Nephron progenitor cell (in vitro differentiated cells): ENCODE measurements around the gene TET3.

Experiments
- DNase-seq: peaks from one replicate; pipeline ENCODE4 v3.0.0; 2021
- H3K27ac Mint-ChIP-seq: 2 replicates; pipeline ENCODE4 v1.8.0; 2021; ENCODE audit warnings: mild to moderate bottlenecking, moderate library complexity, mixed read lengths
- H3K27me3 Mint-ChIP-seq: 2 replicates; pipeline ENCODE4 v1.8.0; 2021; ENCODE audit warnings: mild to moderate bottlenecking, low read depth, mixed read lengths; ENCODE audit not compliant: poor library complexity
- H3K36me3 Mint-ChIP-seq: 2 replicates; pipeline ENCODE4 v1.8.0; 2021; ENCODE audit warnings: low read depth, mixed read lengths
- H3K4me1 Mint-ChIP-seq: 2 replicates; pipeline ENCODE4 v1.8.0; 2021; ENCODE audit warnings: mixed read lengths
- H3K4me3 Mint-ChIP-seq: 2 replicates; pipeline ENCODE4 v1.8.0; 2021; ENCODE audit warnings: mild to moderate bottlenecking, moderate library complexity, mixed read lengths
- H3K9me3 Mint-ChIP-seq: 2 replicates; pipeline ENCODE4 v1.8.0; 2021; ENCODE audit warnings: mild to moderate bottlenecking, moderate library complexity, mixed read lengths
- TF ChIP-seq, protein P1 (sequence below): fragments of 200-600 bp; sonication (generic); IDR thresholded peaks from 2 replicates; pipeline ENCODE4 v1.5.0; 2021; ENCODE audit warnings: antibody characterized with exemption

TET3 gene

GRCh38 chr2:73990531-73990930 is 5.8 kb downstream of the TET3 start:
- Mint-ChIP-seq H3K27ac (peak overlapping the region; percentile 12), H3K9me3 (no peaks in the 10 kb centered on the region), H3K4me1 (peaks cover 72% of the 10 kb centered on the region)

GRCh38 chr2:73992036-73992435 is 7.3 kb downstream of the TET3 start:
- Mint-ChIP-seq H3K36me3 (peaks cover 35% of the 10 kb centered on the region), H3K9me3 (no peaks in the 10 kb centered on the region), H3K4me1 (peaks cover 61% of the 10 kb centered on the region), H3K27ac (peak overlapping the region; percentile 70), H3K4me3 (no peak overlapping the region), H3K27me3 (peaks cover 2% of the 10 kb centered on the region)
- no peak for DNase-seq
- TF ChIP-seq, protein P1, sequence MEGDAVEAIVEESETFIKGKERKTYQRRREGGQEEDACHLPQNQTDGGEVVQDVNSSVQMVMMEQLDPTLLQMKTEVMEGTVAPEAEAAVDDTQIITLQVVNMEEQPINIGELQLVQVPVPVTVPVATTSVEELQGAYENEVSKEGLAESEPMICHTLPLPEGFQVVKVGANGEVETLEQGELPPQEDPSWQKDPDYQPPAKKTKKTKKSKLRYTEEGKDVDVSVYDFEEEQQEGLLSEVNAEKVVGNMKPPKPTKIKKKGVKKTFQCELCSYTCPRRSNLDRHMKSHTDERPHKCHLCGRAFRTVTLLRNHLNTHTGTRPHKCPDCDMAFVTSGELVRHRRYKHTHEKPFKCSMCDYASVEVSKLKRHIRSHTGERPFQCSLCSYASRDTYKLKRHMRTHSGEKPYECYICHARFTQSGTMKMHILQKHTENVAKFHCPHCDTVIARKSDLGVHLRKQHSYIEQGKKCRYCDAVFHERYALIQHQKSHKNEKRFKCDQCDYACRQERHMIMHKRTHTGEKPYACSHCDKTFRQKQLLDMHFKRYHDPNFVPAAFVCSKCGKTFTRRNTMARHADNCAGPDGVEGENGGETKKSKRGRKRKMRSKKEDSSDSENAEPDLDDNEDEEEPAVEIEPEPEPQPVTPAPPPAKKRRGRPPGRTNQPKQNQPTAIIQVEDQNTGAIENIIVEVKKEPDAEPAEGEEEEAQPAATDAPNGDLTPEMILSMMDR: no peak

More at GRCh38 chr2:73990531-73990930, 5.8 kb downstream of the TET3 start:
- TF ChIP-seq, protein P1: no peak
- DNase-seq: no peak
- Mint-ChIP-seq H3K4me3 (no peak overlapping the region), H3K27me3 (no peaks in the 10 kb centered on the region), H3K36me3 (peaks cover 44% of the 10 kb centered on the region)

GRCh38 chr2:73993376-73993775 is 8.7 kb downstream of the TET3 start:
- DNase-seq: no peak
- no peaks in the 10 kb centered on the region for H3K9me3 Mint-ChIP-seq
- peaks cover 61% of the 10 kb centered on the region for H3K4me1 Mint-ChIP-seq
- no peak overlapping the region for H3K27ac Mint-ChIP-seq
- peaks cover 38% of the 10 kb centered on the region for H3K36me3 Mint-ChIP-seq
- H3K4me3 Mint-ChIP-seq: no peak overlapping the region
- TF ChIP-seq, protein P1: no peak
- H3K27me3 Mint-ChIP-seq: peaks cover 10% of the 10 kb centered on the region

GRCh38 chr2:73993778-73994177 is 9.1 kb downstream of the TET3 start:
- Mint-ChIP-seq H3K27me3 (peaks cover 10% of the 10 kb centered on the region), H3K9me3 (no peaks in the 10 kb centered on the region), H3K36me3 (peaks cover 35% of the 10 kb centered on the region), H3K4me1 (peaks cover 61% of the 10 kb centered on the region), H3K4me3 (no peak overlapping the region), H3K27ac (no peak overlapping the region)
- TF ChIP-seq, protein P1: no peak
- no peak for DNase-seq

DNA sequence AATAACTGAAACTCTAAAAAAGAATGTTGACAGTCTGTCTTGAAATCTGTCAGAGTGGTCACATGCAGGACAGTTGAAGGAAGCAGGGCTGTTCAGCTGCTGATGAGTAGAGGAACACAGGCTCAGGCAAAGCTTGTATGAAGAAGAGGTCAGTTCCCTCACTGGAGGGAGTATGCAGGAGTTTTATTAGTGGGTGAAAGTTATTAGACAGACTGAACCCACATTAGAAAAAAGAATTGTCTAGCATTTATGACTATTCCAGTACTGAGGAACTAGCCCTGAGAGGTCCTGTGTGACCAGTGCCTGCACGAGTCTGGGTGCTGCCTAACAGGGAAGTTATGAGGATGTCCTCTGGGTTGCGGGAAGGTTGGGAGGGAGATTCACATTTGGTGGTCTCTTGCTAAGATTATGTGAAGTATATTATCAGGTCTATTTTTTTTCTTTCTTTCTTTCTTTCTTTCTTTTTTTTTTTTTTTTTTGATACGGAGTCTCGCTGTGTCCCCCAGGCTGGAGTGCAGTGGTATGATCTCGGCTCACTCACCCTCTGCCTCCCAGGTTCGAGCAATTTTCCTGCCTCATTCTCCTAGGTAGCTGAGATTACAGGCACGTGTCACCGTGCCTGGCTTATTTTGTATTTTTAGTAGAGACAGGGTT is 9.6 kb downstream of the TET3 start:
- DNase-seq: no peak
- Mint-ChIP-seq H3K4me3 (no peak overlapping the region), H3K9me3 (no peaks in the 10 kb centered on the region), H3K27me3 (peaks cover 10% of the 10 kb centered on the region), H3K27ac (no peak overlapping the region), H3K36me3 (peaks cover 33% of the 10 kb centered on the region), H3K4me1 (peaks cover 61% of the 10 kb centered on the region)
- TF ChIP-seq, protein P1: no peak

DNA sequence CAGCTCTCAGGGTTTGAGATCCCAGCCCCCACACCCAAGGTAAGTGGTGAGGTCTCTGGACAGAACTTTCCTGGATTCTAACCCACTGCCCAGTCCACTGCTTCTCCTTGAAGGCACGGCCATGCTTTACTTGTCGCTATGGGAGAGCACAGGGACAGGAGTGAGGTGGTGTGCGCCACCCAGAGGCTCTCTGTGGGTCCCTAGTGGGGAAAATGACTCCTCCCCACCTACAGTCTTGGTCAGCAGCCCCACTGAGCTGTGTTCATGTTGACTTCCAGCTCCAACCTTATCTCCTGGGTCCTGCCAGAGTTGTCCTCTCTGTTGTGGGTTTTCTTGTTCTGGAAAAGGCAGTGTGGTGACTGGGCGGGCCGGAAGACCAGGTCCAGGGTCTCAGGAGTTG is 11.1 kb downstream of the TET3 start:
- peaks cover 10% of the 10 kb centered on the region for H3K27me3 Mint-ChIP-seq
- H3K27ac Mint-ChIP-seq: no peak overlapping the region
- H3K9me3 Mint-ChIP-seq: no peaks in the 10 kb centered on the region
- peaks cover 62% of the 10 kb centered on the region for H3K4me1 Mint-ChIP-seq
- H3K36me3 Mint-ChIP-seq: peaks cover 18% of the 10 kb centered on the region
- TF ChIP-seq, protein P1: no peak
- DNase-seq: no peak
- no peak overlapping the region for H3K4me3 Mint-ChIP-seq
